ACC112 (cell line): ENCODE data around the gene CDH4.

ENCODE experiments used
- H2AFZ ChIP-seq: fragments of 200-600 bp; sonication (generic); one replicate; pipeline ENCODE4 v1.6.0; 2017; ENCODE audit warnings: antibody characterized with exemption, low read length; ENCODE audit not compliant: unreplicated experiment
- H3K27ac ChIP-seq: fragments of 200-600 bp; sonication (generic); 2 replicates; pipeline ENCODE4 v1.5.1; 2014; ENCODE audit warnings: low read depth, mild to moderate bottlenecking, antibody characterized with exemption, low read length, moderate library complexity
- H3K27me3 ChIP-seq: fragments of 200-600 bp; sonication (generic); 2 replicates; pipeline ENCODE4 v1.6.1; 2014; ENCODE audit warnings: mild to moderate bottlenecking, antibody characterized with exemption, low read length, moderate library complexity, mixed read lengths; ENCODE audit not compliant: insufficient read depth
- H3K36me3 ChIP-seq: fragments of 200-600 bp; sonication (generic); 2 replicates; pipeline ENCODE4 v1.6.1; 2016; ENCODE audit warnings: mild to moderate bottlenecking, antibody characterized with exemption, low read length, moderate library complexity, mixed read lengths; ENCODE audit not compliant: insufficient read depth
- H3K4me1 ChIP-seq: fragments of 200-600 bp; sonication (generic); one replicate; pipeline ENCODE4 v1.6.1; 2016; ENCODE audit warnings: low read length, mixed read lengths; ENCODE audit not compliant: insufficient read depth, unreplicated experiment, control insufficient read depth
- H3K4me3 ChIP-seq: fragments of 200-600 bp; sonication (generic); 2 replicates; pipeline ENCODE4 v1.5.1; 2014; ENCODE audit warnings: mild to moderate bottlenecking, low read depth, low read length
- H3K79me2 ChIP-seq: fragments of 200-600 bp; sonication (generic); one replicate; pipeline ENCODE4 v1.6.0; 2016; ENCODE audit warnings: low read length; ENCODE audit not compliant: control insufficient read depth, unreplicated experiment, insufficient read depth

CDH4 gene

DNA sequence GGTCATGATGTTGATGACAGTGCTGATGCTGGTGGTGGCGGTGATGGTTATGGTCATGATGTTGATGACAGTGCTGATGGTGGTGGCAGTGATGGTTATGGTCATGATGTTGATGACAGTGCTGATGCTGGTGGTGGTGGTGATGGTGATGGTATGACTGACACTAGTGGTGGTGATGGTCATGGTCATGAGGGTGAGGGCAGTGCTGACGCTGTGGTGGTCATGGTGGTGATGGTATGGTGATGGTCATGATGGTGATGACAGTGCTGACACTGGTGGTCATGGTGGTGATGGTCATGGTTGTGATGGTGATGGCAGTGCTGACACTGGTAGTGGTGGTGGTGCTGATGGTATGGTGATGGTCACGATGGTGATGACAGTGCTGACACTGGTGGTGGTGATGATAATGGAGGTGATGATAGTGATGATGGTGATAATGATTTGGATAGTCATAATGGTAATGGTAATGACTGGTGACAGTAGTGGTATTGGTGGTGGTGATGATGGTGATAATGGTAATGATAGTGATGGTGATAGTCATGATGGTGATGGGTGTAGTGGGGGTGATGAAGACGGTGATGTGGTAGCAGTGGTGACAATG is 206.2 kb downstream of the CDH4 start:
- no peaks in the 10 kb centered on the region for H3K27me3 ChIP-seq

DNA sequence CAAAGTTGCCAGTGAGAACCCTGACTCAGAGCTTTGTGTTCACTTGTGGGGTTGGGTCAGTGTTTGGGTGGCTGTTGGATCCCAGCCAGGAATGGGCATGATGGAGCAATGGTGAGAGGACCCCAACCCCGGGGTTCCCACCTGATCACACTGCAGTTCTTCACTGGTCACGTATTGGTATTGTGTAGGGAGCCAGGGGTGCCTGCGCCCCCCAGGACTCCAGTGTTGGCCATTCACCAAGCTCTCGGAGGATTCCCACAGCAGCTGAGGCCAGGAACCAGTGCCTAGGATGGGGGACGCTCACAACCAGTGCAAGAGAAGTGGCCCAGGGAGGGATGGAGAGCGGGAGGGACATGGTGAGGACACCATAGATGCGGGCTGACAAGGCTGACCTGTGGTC is 207.2 kb downstream of the CDH4 start:
- Histone ChIP-seq H3K27me3 (no peaks in the 10 kb centered on the region), H2AFZ (no peak overlapping the region), H3K4me3 (no peak overlapping the region), H3K36me3 (no peaks in the 10 kb centered on the region), H3K79me2 (no peaks in the 10 kb centered on the region), H3K27ac (no peak overlapping the region), H3K4me1 (no peaks in the 10 kb centered on the region)

More for the DNA sequence above, 206.2 kb downstream of the CDH4 start:
- Histone ChIP-seq H3K4me1 (no peaks in the 10 kb centered on the region), H3K27ac (no peak overlapping the region), H3K4me3 (no peak overlapping the region), H3K36me3 (no peaks in the 10 kb centered on the region), H2AFZ (no peak overlapping the region), H3K79me2 (no peaks in the 10 kb centered on the region)

DNA sequence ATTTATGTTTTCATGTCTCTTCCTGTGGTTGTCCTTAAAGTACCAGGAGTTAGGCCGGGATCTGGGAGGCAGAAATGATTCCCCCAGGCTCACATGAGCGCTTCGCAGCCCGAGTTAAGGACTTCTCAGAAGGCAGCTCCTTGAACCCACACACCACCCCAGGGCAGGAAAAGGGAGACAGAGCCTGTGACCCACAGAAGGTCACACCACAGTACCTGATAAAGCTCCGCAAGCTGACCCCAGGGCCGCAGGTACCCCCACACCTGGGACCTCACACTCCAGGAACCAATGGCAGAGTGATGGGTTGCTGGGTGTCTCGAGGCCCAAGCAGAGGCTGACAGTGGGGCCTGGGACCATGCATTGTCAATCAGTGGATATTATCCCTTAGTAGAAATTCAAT is 207.6 kb downstream of the CDH4 start:
- no peaks in the 10 kb centered on the region for H3K36me3 ChIP-seq
- no peaks in the 10 kb centered on the region for H3K79me2 ChIP-seq
- H3K4me1 ChIP-seq, result no peaks in the 10 kb centered on the region
- H3K4me3 ChIP-seq, result no peak overlapping the region
- no peaks in the 10 kb centered on the region for H3K27me3 ChIP-seq
- no peak overlapping the region for H2AFZ ChIP-seq
- no peak overlapping the region for H3K27ac ChIP-seq

DNA sequence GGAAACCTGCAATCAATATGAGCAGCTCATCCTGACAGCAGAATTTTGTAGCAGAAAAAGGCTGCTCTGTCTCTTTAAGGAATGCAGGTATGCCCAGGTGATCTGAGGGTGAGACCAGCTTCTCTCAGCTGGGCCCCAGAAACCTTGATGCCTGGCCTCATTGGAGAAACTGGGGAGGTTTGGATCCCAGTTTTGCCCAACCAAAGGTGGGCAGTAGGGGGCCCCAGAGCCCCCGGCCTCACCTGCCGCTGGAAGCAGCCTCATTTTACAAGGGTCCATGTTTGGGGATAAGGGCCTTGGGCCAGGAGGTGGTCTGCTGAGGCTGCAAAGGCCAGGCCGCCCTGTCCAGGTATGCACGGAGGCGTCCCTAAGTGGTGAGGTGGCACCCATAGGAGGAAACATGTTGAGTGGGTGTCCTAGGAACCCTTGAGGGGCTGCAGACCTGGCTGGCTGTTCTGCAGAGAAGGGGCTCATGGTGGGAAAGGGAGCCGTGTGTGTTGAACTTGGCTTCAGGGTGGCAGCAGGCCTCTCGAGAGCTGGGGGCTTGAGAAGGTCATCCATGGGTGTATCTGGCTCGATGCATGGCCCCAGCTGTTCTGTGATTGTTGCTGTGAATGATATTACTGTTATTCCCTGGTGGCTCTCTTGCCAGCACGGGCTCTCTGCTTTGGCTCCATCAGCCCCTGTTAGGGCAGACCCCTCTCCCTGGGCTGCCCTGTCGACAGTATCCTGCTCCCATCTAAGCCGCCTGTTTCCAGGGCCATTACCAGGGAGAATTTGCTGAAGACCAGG is 208.4 kb downstream of the CDH4 start:
- H3K36me3 ChIP-seq, result no peaks in the 10 kb centered on the region
- H3K27ac ChIP-seq, result no peak overlapping the region
- no peak overlapping the region for H2AFZ ChIP-seq
- no peaks in the 10 kb centered on the region for H3K4me1 ChIP-seq
- no peaks in the 10 kb centered on the region for H3K79me2 ChIP-seq
- no peak overlapping the region for H3K4me3 ChIP-seq
- H3K27me3 ChIP-seq, result no peaks in the 10 kb centered on the region

DNA sequence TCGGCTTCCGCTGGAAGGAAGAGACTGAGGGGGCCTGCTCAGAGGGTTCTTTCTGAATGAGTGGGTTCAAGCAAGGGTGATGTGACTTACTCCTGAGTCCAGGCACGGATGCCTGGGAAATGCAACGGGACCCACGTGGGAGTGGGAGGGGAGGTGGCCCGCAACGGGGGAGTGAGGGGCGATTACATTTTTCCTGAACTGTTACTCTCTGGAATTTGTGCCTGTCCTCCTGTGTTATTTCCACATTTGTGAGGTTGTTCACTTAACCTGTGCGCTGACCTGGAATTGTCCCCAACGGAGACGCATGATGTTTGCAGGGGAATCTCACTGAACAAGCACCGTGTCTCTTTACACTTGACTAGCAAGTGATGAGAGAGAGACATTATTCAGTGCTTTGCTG is 209.4 kb downstream of the CDH4 start:
- H3K27ac ChIP-seq, result no peak overlapping the region
- H2AFZ ChIP-seq, result no peak overlapping the region
- no peaks in the 10 kb centered on the region for H3K4me1 ChIP-seq
- H3K4me3 ChIP-seq, result no peak overlapping the region
- H3K36me3 ChIP-seq, result no peaks in the 10 kb centered on the region
- no peaks in the 10 kb centered on the region for H3K79me2 ChIP-seq
- no peaks in the 10 kb centered on the region for H3K27me3 ChIP-seq

DNA sequence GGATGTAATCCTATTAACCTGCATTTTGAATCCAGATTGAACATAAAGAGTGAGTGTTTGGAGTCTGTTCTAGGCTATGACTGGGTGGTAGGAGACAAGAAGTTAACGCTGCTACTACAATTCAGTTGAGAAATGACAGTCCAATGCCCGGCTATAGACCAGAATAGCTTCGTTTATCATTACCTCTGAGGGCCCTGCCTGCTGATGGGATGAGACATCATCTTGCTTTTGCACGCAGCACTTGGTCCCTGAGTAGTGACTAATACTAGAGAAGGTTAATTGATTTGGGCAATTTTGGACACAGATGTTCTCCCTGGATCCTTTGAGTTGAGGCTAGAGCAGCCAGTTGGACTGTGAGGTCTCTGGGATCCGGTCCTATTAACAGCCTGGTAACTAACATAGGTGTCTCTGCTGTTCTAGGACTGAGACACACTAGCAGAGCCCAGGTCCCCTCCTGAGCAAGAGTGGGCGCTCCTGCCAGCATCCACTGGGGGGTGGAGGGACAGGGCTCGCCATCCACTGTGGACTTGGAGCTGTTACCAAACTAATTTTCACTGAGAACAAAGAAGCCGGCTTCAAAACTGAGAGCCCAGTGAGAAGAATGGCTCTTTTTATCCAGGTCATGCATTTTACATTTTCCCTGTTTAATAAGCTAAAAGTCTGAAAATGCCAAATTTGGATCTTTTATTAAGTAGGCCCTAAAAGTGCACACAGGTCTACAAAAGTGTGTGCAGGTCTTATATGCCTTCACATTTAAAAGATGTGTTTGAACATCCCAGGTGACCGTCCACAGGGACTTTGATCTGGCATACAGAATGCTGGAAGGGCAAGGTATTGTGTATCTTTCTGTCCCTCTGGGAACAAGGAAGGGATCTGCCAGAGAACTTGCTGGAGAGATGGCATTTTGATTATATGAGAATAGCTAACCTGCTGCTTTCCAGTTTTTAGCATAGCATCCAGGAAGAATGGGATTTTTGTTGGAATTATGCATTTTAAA is 212.5 kb downstream of the CDH4 start:
- H3K36me3 ChIP-seq, result no peaks in the 10 kb centered on the region
- no peaks in the 10 kb centered on the region for H3K4me1 ChIP-seq
- H3K4me3 ChIP-seq, result no peak overlapping the region
- H3K27ac ChIP-seq, result no peak overlapping the region
- no peaks in the 10 kb centered on the region for H3K27me3 ChIP-seq
- no peak overlapping the region for H2AFZ ChIP-seq
- H3K79me2 ChIP-seq, result no peaks in the 10 kb centered on the region

DNA sequence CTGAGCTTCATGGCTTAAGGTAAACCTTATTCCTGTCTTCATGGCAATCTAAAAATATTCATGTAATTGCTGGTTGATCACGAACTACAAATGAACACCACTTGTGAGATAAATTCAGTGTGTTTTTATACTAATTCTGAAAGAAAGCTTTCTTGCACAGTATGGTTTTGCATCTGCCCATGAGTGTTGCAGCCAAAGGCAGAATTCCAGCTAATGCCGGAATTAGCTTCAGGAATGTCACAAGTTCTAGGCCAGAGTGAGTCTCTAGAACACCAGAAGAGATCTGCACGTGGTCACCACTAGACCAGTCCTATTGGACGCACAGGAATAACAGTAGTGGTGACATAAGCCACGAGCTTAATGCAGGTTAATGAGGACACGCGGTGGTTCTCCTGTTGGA is 223.7 kb downstream of the CDH4 start:
- Histone ChIP-seq H3K4me3 (no peak overlapping the region), H2AFZ (no peak overlapping the region), H3K27me3 (no peaks in the 10 kb centered on the region), H3K27ac (no peak overlapping the region), H3K36me3 (no peaks in the 10 kb centered on the region), H3K79me2 (no peaks in the 10 kb centered on the region), H3K4me1 (no peaks in the 10 kb centered on the region)

DNA sequence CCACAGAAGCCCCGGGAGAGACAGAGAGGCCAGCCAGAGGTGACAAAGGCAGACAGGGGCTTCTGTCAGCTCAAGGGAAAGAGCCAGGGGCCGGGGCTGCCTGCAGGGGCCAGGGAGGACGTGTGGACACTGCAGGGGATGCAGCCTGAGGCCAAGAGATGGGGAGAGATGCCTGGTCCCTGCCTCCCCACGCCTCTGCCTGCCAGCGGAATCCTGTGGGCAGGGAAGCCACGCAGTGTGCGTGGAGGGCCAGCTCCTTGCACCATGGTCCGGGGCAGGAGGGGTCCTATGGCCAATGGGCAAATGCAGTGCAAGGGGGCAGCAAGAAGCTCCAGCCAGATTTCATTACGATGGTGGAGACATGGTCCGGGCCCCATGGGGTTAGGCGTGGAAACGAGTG is 224.9 kb downstream of the CDH4 start:
- Histone ChIP-seq H3K4me1 (no peaks in the 10 kb centered on the region), H2AFZ (no peak overlapping the region), H3K4me3 (no peak overlapping the region), H3K27ac (no peak overlapping the region), H3K36me3 (no peaks in the 10 kb centered on the region), H3K79me2 (no peaks in the 10 kb centered on the region), H3K27me3 (no peaks in the 10 kb centered on the region)

DNA sequence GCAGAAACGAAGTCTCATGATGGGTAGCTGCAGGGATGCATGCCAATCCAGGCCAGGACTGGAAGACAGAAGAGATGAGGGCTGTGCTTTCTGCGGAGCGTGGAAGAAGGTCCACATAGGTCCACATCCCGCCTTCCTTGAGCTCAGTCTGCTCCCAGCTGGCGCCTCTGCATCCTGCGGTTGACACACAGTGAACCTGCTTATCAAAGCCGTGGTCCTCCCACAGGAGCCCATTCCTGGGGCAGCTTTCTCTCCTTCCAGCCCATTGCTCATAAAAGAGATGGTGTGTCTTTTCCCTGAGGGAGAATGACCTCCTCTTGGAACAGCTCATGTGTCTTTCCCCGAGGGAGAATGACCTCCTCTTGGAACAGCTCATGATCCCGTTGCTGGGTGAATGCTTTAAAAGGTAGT is 225.4 kb downstream of the CDH4 start:
- Histone ChIP-seq H3K27me3 (no peaks in the 10 kb centered on the region), H3K4me3 (no peak overlapping the region), H3K36me3 (no peaks in the 10 kb centered on the region), H3K27ac (no peak overlapping the region), H3K4me1 (no peaks in the 10 kb centered on the region), H3K79me2 (no peaks in the 10 kb centered on the region), H2AFZ (no peak overlapping the region)

DNA sequence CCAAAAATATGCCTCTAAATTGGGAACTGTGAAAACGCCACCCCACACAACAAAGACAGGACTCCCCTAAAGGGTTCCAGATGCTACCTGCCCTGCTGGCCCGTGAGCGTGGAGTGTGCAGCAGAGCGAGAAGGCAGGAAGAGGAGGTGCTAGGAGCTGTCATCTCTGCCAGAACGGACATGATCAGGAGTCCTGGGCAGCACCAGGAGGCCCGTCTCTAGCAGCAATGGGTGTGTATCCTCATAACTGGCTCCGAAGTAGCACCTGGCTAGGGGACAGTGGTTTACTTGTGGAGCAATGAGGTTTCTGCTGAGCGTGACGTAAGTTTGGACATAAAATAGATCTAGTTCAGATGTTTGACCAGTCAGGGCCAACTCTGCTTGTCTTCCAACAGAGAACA is 226.0 kb downstream of the CDH4 start:
- H3K27ac ChIP-seq, result no peak overlapping the region
- H3K79me2 ChIP-seq, result no peaks in the 10 kb centered on the region
- H3K36me3 ChIP-seq, result no peaks in the 10 kb centered on the region
- H3K27me3 ChIP-seq, result no peaks in the 10 kb centered on the region
- H2AFZ ChIP-seq, result no peak overlapping the region
- H3K4me3 ChIP-seq, result no peak overlapping the region
- H3K4me1 ChIP-seq, result no peaks in the 10 kb centered on the region
